Activated CD4-positive, CD25-positive, alpha-beta regulatory T cell treated with anti-CD3 and anti-CD28 coated beads, Interleukin-2, amount 50 U/mL, for 16 hours (primary cell): ENCODE measurements around the gene NTN5.
A peak's percentile ranks its signal among the peaks of the same experiment; 100 is the strongest.
"Not testable (repeated sequence)": the region's sequence is repeated elsewhere in the genome, so short reads cannot be mapped to it uniquely, and the experiment has no call there.

ENCODE experiments used
- DNase-seq: peaks from one replicate; pipeline ENCODE4 v3.0.0-alpha.2; 2020; ENCODE audit warnings: low read depth, low spot score

Gene NTN5

DNA sequence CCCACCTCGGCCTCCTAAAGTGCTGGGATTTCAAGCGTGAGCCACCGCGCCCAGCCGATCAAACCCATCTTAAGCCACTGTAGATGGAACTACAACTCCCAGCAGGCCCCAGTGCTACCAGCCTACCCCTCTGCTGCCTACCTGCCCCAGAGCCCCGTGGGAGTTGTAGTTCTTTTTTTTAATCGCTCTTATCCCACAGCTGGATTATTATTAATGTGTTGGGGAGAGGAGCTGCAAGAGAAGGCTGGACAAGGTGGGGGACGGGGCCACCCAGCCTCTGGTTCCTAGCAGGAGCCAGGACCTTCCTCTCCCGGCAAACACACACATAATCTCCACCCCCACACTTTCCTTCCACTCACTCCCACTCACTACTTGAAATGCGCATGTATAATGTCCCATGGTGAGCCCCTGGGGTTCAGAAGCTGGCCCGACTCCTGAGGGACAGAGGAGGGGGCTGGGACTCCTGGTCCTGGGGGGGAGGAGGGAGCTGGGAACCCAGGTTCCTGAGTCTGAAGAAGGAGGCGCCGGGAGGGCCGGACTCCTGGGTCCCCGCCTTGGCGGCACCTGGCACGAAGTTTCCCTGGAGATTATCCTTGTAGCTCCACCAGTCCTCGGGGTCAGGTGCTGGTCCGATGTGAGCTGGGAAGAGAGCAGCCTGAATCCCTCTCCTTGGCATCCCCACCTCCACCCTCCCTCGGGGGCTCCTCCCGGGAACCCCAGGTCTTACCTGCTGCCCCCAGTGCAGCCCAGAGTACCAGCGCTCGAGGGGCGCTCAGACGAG, 27.8 kb downstream of the NTN5 start:
- peak; percentile 51 for DNase-seq

DNA sequence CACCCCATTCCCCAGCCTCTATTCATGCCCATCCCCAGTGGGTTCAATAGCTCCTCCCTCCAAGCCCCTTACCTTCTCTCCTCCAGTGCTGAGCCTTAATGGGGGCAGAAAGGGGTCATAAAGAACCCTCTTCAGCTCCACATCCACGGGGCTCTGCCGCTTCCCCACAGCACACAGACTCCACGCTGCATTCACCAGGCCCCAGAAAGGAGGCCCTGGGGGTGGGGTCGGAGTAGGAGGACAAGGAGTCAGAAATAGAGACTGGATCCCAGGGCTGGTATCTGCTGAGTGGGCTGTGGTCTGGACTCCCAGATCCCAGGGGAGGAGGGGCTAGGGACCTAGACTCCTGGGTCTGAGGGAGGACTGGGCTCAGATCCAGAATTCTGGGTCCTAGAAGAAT, 28.5 kb downstream of the NTN5 start:
- no peak for DNase-seq

DNA sequence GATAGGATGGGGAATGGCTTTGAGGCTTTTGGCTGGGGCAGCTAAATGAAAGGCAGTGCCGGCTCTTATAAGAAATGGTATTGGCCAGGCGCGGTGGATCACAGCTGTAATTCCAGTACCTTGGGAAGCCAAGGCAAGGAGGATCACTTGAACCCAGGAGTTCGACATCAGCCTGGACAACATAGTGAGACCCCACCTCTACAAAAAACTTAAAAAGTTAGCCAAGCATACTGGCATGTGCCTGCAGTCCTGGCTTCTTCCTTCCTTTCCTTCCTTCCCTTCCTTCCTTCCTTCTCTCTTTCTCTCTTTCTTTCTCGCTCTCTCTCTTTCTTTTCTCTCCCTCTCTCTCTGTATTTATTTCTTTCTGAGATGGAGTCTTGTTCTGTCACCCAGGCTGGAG, 30.0 kb downstream of the NTN5 start:
- DNase-seq = no peak

- no peak for DNase-seq
These were observed 31.0 kb downstream of the NTN5 start for GRCh38 chr19:48641850-48642249.

DNA sequence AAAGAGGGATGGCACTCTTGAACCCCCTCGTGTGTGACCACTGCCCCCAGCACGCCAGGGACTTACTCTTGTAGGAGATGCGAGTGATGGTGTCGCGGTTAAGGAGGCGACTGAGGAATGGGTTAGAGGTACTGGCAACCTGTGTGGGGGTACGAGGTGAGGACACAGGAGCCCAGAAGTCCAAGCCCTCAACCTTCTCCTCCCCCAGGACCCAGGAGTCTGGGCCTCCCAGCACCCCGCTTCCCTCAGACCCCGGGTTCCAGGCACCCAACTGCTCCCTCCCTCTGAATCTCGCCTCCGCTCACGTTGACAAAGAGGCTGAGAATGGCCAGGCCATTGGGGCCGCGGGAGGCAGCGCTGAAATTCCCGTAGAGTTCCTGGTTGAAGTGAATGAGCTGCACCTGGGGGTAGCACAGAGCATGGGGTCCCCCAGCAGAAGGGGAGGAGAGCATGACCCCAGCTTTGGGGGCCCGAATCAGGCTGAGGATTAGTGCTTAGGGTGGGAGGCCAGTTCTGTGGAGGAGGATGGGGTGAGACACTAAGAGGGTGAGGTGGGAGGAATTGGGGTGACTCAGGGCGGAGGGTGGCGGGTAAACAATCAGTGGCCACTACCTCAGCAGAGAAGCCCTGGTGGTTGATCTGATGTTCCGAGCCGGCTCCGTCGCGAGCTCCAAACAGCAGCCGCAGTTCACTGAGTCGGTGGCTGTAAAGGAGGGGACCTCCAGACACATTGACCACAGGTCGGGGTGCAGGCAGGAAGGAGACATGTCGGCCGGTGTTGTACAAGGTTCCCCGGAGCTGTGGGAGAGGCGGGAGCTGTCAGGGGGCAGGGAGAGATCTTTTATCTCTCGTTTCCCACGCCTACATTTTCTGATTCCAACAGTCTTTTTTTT, 33.1 kb downstream of the NTN5 start:
- no peak for DNase-seq

GRCh38 chr19:48638831-48639381, 33.9 kb downstream of the NTN5 start:
- no peak for DNase-seq

GRCh38 chr19:48637948-48638830, 34.6 kb downstream of the NTN5 start:
- DNase-seq = peak; percentile 72

DNA sequence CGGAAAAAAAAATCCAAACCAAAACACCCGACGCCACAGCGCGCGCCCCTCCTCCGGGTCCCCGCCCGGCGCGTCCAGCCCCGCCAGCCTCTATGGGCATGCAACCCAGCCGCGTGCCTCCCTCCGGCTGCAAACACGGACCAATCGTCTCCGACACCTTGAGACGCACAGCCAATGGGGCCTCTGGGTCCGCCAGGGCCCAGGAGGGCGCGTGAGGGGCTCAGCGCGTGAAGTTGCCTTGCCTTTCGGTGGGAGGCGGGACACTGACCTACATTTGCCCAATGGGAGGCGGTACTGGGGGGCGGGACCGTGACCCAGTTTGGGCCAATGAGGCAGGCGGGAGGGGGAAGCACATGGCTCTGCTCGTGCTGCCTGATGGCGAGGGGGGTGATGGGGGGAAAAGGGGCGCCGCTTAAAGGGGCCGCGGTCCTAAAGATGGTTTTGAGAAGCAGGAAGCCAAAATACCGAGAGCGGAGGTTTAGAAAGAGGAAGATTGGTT, 35.3 kb downstream of the NTN5 start:
- DNase-seq = peak; percentile 100

- no peak for DNase-seq
These were observed 35.9 kb downstream of the NTN5 start, which contains the start of gene DBP for GRCh38 chr19:48636859-48637448. Gene DBP (minus strand): TSS chr19:48637379. CDS start chr19:48636994, 385 bp downstream.

DNA sequence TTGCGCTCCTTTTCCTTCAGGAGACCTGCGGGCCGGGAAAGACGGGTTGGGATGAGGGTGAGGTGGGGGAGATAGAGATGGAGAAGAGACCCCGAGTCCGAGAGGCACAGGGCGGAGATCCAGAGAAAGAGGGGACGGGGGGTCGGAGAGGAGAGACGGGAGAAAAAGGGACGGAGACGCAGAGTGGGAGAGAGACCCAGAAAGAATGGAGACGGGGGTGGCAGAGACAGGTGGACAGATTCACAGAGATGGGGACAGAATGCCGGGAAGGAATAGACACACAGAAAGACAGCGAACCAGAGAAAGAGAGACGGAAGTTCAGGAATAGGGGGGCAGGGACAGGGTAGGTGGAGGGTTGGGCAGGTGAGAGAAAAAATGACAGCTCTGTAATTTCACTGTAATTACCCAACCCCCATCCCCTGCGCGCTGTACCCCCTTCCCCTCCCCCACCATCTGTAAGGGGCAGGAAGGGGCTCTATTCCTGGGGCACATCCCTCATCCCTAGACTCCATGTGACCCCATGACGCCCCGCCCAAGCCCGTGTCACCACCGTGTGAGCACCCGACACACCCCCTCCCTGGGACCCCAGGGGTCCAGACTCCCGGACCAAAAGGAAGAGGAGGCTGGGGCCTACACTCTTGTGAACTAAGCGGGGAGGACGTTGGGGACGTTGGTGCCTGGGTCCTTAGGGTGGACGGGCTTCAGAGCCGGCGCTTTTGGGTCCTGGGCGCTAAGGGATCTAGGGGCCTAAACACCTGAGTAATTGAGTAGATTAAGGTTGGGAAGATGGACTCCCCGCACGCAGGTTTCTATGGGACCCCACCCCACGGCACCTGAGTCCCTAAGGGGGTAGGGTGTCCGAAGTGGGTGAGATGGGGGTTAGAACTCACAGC, 36.6 kb downstream of the NTN5 start:
- no peak for DNase-seq

GRCh38 chr19:48635263-48635965, 37.4 kb downstream of the NTN5 start:
- DNase-seq = peak; percentile 68

DNA sequence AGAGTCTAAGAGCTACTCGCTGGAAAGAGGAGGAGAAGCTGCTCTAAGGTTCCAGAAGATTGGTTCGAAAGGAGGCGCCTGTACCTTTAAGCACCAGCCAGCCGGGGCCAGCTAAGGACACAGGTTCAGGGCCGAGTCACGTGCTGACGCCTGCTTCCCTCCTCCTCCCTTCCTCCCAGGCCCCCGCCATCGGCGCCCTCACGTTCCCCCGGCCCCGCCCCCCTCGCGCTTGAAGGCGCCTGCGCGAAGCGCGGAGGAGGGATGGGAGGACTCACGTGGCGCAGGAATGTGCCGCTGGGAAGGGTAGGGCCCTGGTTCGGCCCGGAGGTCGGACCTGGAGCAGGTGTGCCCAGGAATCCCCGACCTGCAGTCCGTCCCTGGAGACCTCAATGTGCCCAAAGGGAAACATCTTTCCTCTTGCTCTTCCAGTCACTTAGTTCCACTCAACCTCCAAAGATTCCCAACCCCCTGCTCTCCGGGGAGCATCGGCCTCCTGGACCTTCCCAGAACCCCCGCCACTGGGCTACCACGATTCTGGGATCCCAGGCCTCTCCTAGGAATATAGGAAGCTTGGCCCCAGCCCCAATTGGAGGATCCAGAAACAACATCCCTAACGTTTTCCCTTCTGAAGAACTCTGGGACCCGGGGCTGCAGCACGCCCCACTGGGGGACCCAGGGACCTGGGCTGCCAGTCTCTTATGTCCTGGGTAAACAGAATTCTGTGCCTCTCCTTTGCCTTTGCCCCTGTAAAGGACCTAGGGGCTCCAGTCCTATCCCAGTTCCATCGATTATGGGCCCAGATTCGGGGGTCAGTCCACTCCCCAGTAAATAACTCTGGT, 38.2 kb downstream of the NTN5 start:
- DNase-seq = peak; percentile 85

GRCh38 chr19:48634036-48634342, 38.8 kb downstream of the NTN5 start:
- no peak for DNase-seq

GRCh38 chr19:48633148-48634035, 39.4 kb downstream of the NTN5 start:
- no peak for DNase-seq

DNA sequence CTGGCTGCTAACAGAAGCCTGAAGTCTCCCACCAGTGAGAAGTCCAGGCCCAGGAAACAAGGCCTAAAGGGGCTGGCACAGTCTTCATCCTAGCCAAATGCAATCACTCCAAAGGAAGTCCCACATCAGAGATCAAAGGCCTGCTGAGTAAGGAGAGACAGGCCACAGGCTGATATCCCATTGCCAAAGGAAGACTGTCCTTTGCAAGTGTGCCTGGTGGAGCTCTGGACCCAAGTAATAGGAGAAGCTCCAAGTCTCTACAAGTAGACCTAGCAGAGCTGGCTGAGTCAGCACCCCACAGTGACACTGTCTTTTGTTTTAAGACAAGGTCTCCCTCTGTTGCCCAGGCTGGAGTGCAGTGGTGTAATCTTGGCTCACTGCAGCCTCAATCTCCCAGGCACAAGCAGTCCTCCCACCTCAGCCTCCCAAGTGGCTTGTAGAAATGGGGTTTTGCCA, 40.1 kb downstream of the NTN5 start:
- DNase-seq = no peak

DNA sequence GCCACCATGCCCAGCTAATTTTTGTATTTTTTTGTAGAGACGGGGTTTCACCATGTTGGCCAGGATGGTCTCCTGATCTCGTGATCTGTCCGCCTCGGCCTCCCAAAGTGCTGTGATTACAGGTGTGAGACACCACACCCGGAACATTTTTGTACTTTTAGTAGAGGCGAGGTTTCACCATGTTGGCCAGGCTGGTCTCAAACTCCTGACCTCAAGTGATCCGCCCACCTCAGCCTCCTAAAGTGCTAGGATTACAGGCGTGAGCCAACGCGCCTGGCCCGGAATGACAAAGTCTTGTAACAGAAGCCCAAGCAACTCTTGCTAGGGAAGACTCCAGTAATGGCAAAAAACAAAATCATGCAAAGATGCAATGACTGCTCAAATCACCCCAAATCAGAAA, 40.5 kb downstream of the NTN5 start:
- not testable (repeated sequence) for DNase-seq

- DNase-seq = no peak
These were observed 41.6 kb downstream of the NTN5 start for GRCh38 chr19:48631225-48631624.
